PC-9 (cell line): ENCODE measurements around the gene SMPD3. TPM values are rescaled to one million over a fixed set of nuclear protein-coding genes. Genes with fewer than 3 reads are reported as not detected.

Experiments
- BruUV-seq: library from RNA; stranded (reverse); fragments of 400-500 nt; replicated peaks from 2 replicates; lab custom pipeline; 2021; lab: Mats Ljungman, UMichigan
- CTCF ChIA-PET: fragments of 300-600 bp; sonication (Branson Sonifier 250); formaldehyde crosslinking; loops from one replicate; lab custom pipeline; 2022; ENCODE audit warnings: antibody characterized with exemption; lab: Charles Lee
- POLR2A ChIA-PET: fragments of 300-600 bp; sonication (Branson Sonifier 250); formaldehyde crosslinking; loops from one replicate; lab custom pipeline; 2022; ENCODE audit warnings: antibody characterized with exemption; ENCODE audit not compliant: unreplicated experiment; lab: Charles Lee
- DNase-seq, 2 experiments: peaks; one replicate each; pipeline versions ENCODE4 v3.0.0 to v3.0.0-alpha.2; 2015 to 2022; ENCODE audit warnings: mixed read lengths in 1 of 2
- H2AFZ ChIP-seq: fragments of 200-600 bp; sonication (generic); 2 replicates; pipeline ENCODE4 v1.8.1; 2017; ENCODE audit warnings: antibody characterized with exemption
- H3F3A ChIP-seq: fragments of 200-600 bp; sonication (generic); 2 replicates; pipeline ENCODE4 v1.8.1; 2017; ENCODE audit warnings: antibody characterized with exemption, mild to moderate bottlenecking, low read depth; ENCODE audit not compliant: insufficient read depth
- H3K27ac ChIP-seq: fragments of 200-600 bp; sonication (generic); 2 replicates; pipeline ENCODE4 v1.6.1; 2016; ENCODE audit warnings: mixed run types
- H3K27me3 ChIP-seq: fragments of 200-600 bp; sonication (generic); 2 replicates; pipeline ENCODE4 v1.6.1; 2016; ENCODE audit warnings: low read depth, mixed run types; ENCODE audit not compliant: insufficient read depth
- H3K36me3 ChIP-seq: fragments of 200-600 bp; sonication (generic); 2 replicates; pipeline ENCODE4 v1.6.1; 2016; ENCODE audit warnings: low read depth, mixed run types
- H3K4me1 ChIP-seq: fragments of 200-600 bp; sonication (generic); replicated peaks from 2 replicates; pipeline ENCODE4 v1.6.1; 2016; ENCODE audit warnings: mixed run types; ENCODE audit not compliant: insufficient read depth
- H3K4me2 ChIP-seq: fragments of 200-600 bp; sonication (generic); 2 replicates; pipeline ENCODE4 v1.6.1; 2017; ENCODE audit warnings: mixed run types
- H3K4me3 ChIP-seq: fragments of 200-600 bp; sonication (generic); 2 replicates; pipeline ENCODE4 v1.6.1; 2016; ENCODE audit warnings: mixed run types
- H3K79me2 ChIP-seq: fragments of 200-600 bp; sonication (generic); 2 replicates; pipeline ENCODE4 v1.6.1; 2017; ENCODE audit warnings: low read depth, mixed run types
- H3K9me2 ChIP-seq: fragments of 200-600 bp; sonication (generic); 2 replicates; pipeline ENCODE4 v1.8.1; 2017; ENCODE audit warnings: mild to moderate bottlenecking; ENCODE audit not compliant: insufficient read depth
- H3K9me3 ChIP-seq: fragments of 200-600 bp; sonication (generic); 2 replicates; pipeline ENCODE4 v1.8.1; 2016; ENCODE audit warnings: low read depth; ENCODE audit not compliant: insufficient read depth
- H4K20me1 ChIP-seq: fragments of 200-600 bp; sonication (generic); 2 replicates; pipeline ENCODE4 v1.8.1; 2017; ENCODE audit not compliant: insufficient read depth
- CTCF ChIP-seq: fragments of 200-600 bp; sonication (generic); conservative IDR thresholded peaks from 2 replicates; pipeline ENCODE4 v1.6.1; 2017; ENCODE audit warnings: mixed run types, antibody characterized with exemption, mild to moderate bottlenecking, moderate library complexity
- EZH2 ChIP-seq: fragments of 200-600 bp; sonication (generic); IDR thresholded peaks from 2 replicates; pipeline ENCODE4 v1.8.0; 2017; ENCODE audit warnings: antibody characterized with exemption, low read depth
- intact Hi-C: fragments of 100-400 bp; cut with micrococcal nuclease; formaldehyde crosslinking; loops from one replicate; pipeline ENCODE4 v1.10.0; 2022; ENCODE audit not compliant: unreplicated experiment
- total RNA-seq: library from RNA; stranded (reverse); gene quantifications from 2 replicates; pipeline ENCODE4 v1.2.3, GENCODE V29; 2021

The SMPD3 gene
- total RNA-seq, 1 experiment from 2014 or later, result 0.94 TPM

DNA sequence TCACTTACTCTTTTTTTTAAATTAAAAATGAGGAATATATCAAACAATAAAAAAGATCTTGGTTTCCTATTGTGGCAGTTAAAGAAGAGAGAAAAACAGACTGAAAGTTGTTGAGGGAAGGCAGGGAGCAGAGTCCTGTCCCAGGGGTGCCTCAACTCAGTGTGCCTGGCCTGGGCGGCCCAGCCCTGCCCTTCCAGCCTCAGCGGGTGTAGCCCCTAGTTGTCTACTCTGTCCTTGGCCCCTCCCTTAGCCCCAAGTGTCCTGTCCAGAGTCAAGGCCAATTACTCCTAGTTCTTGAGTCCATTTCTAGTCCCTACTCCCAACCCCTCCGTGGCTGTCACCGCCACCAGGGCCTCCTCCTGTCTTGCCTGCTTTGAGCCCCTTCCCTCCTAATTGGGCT lies 52.5 kb downstream of the SMPD3 start:
- no peak for TF ChIP-seq CTCF
- no peak for TF ChIP-seq EZH2
- intact Hi-C loops, result loop anchor here (1.0 to 2.0 kb wide), 2 partner anchors 49 to 114 kb away; no protein-coding TSS in a partner anchor
- CTCF ChIA-PET, result no interaction called here

GRCh38 chr16:68395167-68395786 lies 53.0 kb downstream of the SMPD3 start:
- no peaks in the 10 kb centered on the region for H4K20me1 ChIP-seq
- H3K9me3 ChIP-seq, result no peaks in the 10 kb centered on the region
- H3K4me3 ChIP-seq, result no peak overlapping the region
- no peak for DNase-seq
- intact Hi-C loops, result no loop called here
- H2AFZ ChIP-seq, result no peak overlapping the region
- H3K9me2 ChIP-seq, result no peaks in the 10 kb centered on the region
- no peak overlapping the region for H3K4me2 ChIP-seq
- H3K27ac ChIP-seq, result no peak overlapping the region
- no TSS peak for BruUV-seq
- H3F3A ChIP-seq, result no peaks in the 10 kb centered on the region
- H3K27me3 ChIP-seq, result no peaks in the 10 kb centered on the region
- H3K79me2 ChIP-seq, result no peaks in the 10 kb centered on the region
- ChIA-PET POLR2A (interaction anchor here (0.6 kb wide), 1 partner anchor 113 kb away, joined by 3 read pairs; no protein-coding TSS in a partner anchor), CTCF (no interaction called here)
- TF ChIP-seq EZH2, result no peak
- no peak for TF ChIP-seq CTCF
- no peaks in the 10 kb centered on the region for H3K36me3 ChIP-seq
- no peaks in the 10 kb centered on the region for H3K4me1 ChIP-seq

More for the DNA sequence above, 52.5 kb downstream of the SMPD3 start:
- Histone ChIP-seq H3K4me2 (no peak overlapping the region), H2AFZ (no peak overlapping the region), H3K36me3 (no peaks in the 10 kb centered on the region), H3K79me2 (no peaks in the 10 kb centered on the region), H3K9me3 (no peaks in the 10 kb centered on the region), H3K4me3 (no peak overlapping the region), H3K9me2 (no peaks in the 10 kb centered on the region), H3K27me3 (no peaks in the 10 kb centered on the region), H3K27ac (no peak overlapping the region), H3F3A (no peaks in the 10 kb centered on the region), H3K4me1 (no peaks in the 10 kb centered on the region), H4K20me1 (no peaks in the 10 kb centered on the region)
- no peak for DNase-seq
- no TSS peak for BruUV-seq
- POLR2A ChIA-PET, result no interaction called here

GRCh38 chr16:68393333-68393732 lies 55.0 kb downstream of the SMPD3 start:
- BruUV-seq, result no TSS peak

More at GRCh38 chr16:68393333-68393732, 55.0 kb downstream of the SMPD3 start:
- no peak overlapping the region for H3K4me2 ChIP-seq
- no peaks in the 10 kb centered on the region for H3K79me2 ChIP-seq
- TF ChIP-seq EZH2, result no peak
- no peak for TF ChIP-seq CTCF
- no peaks in the 10 kb centered on the region for H3K36me3 ChIP-seq
- H3K27me3 ChIP-seq, result no peaks in the 10 kb centered on the region
- H2AFZ ChIP-seq, result no peak overlapping the region
- intact Hi-C loops, result no loop called here
- no peaks in the 10 kb centered on the region for H3K4me1 ChIP-seq
- H3K27ac ChIP-seq, result no peak overlapping the region
- ChIA-PET CTCF (no interaction called here), POLR2A (no interaction called here)
- no peak overlapping the region for H3K4me3 ChIP-seq
- no peaks in the 10 kb centered on the region for H3K9me3 ChIP-seq
- H3F3A ChIP-seq, result no peaks in the 10 kb centered on the region
- H3K9me2 ChIP-seq, result no peaks in the 10 kb centered on the region
- DNase-seq, result no peak
- H4K20me1 ChIP-seq, result no peaks in the 10 kb centered on the region
